ENCODE measurements around the gene FAM98A. TPM values are rescaled to one million over a fixed set of nuclear protein-coding genes. Genes with fewer than 3 reads are reported as not detected.

Gene FAM98A
- total and polyA plus RNA-seq, 10 of the 15 experiments (the other 5 are each of a cell fraction or from before 2014, with no cell fraction given): 29.7 to 231 (median 80.2) TPM

DNA sequence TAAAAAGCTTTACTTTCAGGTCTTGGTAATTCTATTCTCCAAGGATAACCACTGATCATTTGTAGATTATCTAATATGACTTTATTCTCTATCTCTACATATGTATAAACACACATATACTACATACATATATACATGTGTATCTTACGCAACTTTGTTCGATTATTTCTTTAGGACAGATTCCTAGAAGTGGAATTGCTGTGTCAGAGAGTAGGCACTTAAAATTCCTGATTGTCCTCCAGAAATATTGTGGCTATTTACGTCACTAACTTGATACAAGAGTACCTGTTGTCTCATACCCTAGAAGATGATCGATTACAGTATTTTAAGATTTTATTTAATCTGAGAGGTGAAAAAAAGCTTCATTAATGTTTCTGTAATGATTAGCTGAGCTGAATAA, 57.9 kb downstream of the FAM98A start:
- ChIA-PET SMC1A (ENCODE audit: uncharacterized antibody, unreplicated experiment) (interaction anchor here (0.6 to 1.5 kb wide), 6 partner anchors 22 to 66 kb away, joined by 3 to 5 read pairs (median 3); no protein-coding TSS in a partner anchor), RAD21 (ENCODE audit: unreplicated experiment) (interaction anchor here (0.8 to 2.2 kb wide), 4 partner anchors 10 to 65 kb away, joined by 3 to 5 read pairs (median 4); no protein-coding TSS in a partner anchor), CTCF (interaction anchor here (0.5 to 2.0 kb wide), 5 partner anchors 10 to 65 kb away, joined by 3 to 8 read pairs (median 4); no protein-coding TSS in a partner anchor), POLR2A (interaction anchor here (0.9 to 1.1 kb wide), 2 partner anchors 47 to 65 kb away, joined by 3 to 4 read pairs; no protein-coding TSS in a partner anchor)
- in situ Hi-C loops (cut with MboI): no loop called here
- TF ChIP-seq, protein P1, sequence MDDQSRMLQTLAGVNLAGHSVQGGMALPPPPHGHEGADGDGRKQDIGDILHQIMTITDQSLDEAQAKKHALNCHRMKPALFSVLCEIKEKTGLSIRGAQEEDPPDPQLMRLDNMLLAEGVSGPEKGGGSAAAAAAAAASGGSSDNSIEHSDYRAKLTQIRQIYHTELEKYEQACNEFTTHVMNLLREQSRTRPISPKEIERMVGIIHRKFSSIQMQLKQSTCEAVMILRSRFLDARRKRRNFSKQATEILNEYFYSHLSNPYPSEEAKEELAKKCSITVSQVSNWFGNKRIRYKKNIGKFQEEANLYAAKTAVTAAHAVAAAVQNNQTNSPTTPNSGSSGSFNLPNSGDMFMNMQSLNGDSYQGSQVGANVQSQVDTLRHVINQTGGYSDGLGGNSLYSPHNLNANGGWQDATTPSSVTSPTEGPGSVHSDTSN (IDR thresholded peaks at IDR 0.05; ENCODE audit: insufficient replicate concordance, low read depth, low read length): no peak
- no peak for TF ChIP-seq ZNF384 (IDR thresholded peaks at IDR 0.05; ENCODE audit: borderline replicate concordance, low read depth, low read length)
- TF ChIP-seq, protein P2, sequence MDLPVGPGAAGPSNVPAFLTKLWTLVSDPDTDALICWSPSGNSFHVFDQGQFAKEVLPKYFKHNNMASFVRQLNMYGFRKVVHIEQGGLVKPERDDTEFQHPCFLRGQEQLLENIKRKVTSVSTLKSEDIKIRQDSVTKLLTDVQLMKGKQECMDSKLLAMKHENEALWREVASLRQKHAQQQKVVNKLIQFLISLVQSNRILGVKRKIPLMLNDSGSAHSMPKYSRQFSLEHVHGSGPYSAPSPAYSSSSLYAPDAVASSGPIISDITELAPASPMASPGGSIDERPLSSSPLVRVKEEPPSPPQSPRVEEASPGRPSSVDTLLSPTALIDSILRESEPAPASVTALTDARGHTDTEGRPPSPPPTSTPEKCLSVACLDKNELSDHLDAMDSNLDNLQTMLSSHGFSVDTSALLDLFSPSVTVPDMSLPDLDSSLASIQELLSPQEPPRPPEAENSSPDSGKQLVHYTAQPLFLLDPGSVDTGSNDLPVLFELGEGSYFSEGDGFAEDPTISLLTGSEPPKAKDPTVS (IDR thresholded peaks at IDR 0.05; ENCODE audit: low read depth, low read length): no peak
- TF ChIP-seq, protein P3, sequence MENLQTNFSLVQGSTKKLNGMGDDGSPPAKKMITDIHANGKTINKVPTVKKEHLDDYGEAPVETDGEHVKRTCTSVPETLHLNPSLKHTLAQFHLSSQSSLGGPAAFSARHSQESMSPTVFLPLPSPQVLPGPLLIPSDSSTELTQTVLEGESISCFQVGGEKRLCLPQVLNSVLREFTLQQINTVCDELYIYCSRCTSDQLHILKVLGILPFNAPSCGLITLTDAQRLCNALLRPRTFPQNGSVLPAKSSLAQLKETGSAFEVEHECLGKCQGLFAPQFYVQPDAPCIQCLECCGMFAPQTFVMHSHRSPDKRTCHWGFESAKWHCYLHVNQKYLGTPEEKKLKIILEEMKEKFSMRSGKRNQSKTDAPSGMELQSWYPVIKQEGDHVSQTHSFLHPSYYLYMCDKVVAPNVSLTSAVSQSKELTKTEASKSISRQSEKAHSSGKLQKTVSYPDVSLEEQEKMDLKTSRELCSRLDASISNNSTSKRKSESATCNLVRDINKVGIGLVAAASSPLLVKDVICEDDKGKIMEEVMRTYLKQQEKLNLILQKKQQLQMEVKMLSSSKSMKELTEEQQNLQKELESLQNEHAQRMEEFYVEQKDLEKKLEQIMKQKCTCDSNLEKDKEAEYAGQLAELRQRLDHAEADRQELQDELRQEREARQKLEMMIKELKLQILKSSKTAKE (IDR thresholded peaks at IDR 0.05; ENCODE audit: low read depth, poor library complexity, severe bottlenecking): no peak
- no peak for TF ChIP-seq HDAC6 (IDR thresholded peaks at IDR 0.05; ENCODE audit: unreplicated experiment)
- TF ChIP-seq ZNF274 (IDR thresholded peaks at IDR 0.05; ENCODE audit: insufficient read depth, insufficient read length): no peak
- no peak for TF ChIP-seq SREBF2 (IDR thresholded peaks at IDR 0.05; ENCODE audit: low read length)
- Histone ChIP-seq H3K9ac (ENCODE audit: control insufficient read depth, insufficient read depth, low read length) (no peak overlapping the region), H3K4me1 (ENCODE audit: control insufficient read depth, insufficient read depth, low read length) (no peaks in the 10 kb centered on the region), H3K36me3 (ENCODE audit: control insufficient read depth in 2 of 2, insufficient read depth in 2 of 2, low read length in 1 of 2) (peaks cover 0 to 24% of the 10 kb centered on the region in 2 experiments; a peak in 3 of 4 replicates), H4K20me1 (ENCODE audit: control insufficient read depth, insufficient read depth) (no peaks in the 10 kb centered on the region), H3K9me3 (replicated peaks; ENCODE audit: control insufficient read depth, insufficient read depth, low read length) (no peaks in the 10 kb centered on the region; the same call in 2 of the 3 replicates), H3K27ac (ENCODE audit: control insufficient read depth, insufficient read depth) (no peak overlapping the region), H3K4me2 (ENCODE audit: control insufficient read depth, insufficient read depth) (no peak overlapping the region), H3K79me2 (ENCODE audit: control insufficient read depth, insufficient read depth, low read length) (no peaks in the 10 kb centered on the region), H3K27me3 (replicated peaks in 1 of 2; ENCODE audit: control insufficient read depth in 2 of 2, insufficient read depth in 2 of 2, low read length in 1 of 2) (no peaks in the 10 kb centered on the region), H2AFZ (ENCODE audit: control insufficient read depth, low read depth, low read length) (no peak overlapping the region), H3K4me3 (no peak overlapping the region)
- DNase-seq (ENCODE audit: low read depth, low spot score) (no peak), ATAC-seq (no peak), FAIRE-seq (no peak)
- BruUV-seq (replicated peaks): no TSS peak
- intact Hi-C loops (cut with micrococcal nuclease; ENCODE audit: unreplicated experiment): no loop called here
- 96% methylated on average over 4 of the region's 4 CpGs for WGBS (ENCODE audit: insufficient coverage, insufficient replicate concordance, low lambda C conversion rate, missing lambda C conversion rate)
